ENCODE data around the gene PLD6.

GRCh38 chr17:17232303-17232621 lies 26.1 kb upstream of the PLD6 start:
- TF ChIP-seq POLR2A (IDR thresholded peaks at IDR 0.05; ENCODE audit: low read depth) (no peak), CTCF (IDR thresholded peaks at IDR 0.05) (no peak), POLR2AphosphoS5 (IDR thresholded peaks at IDR 0.05) (no peak), EP300 (IDR thresholded peaks at IDR 0.05) (no peak)
